ENCODE results near the gene FRMD1. TPM values are rescaled to one million over a fixed set of nuclear protein-coding genes. Genes with fewer than 3 reads are reported as not detected.

Gene FRMD1
- total RNA-seq, 2 experiments from 2014 or later = not detected

- Mint-ChIP-seq H3K27me3 (peaks cover 18% of the 10 kb centered on the region), H3K4me3 (no peak overlapping the region), H3K4me1 (peaks cover 10% of the 10 kb centered on the region), H3K27ac (no peak overlapping the region), H3K36me3 (ENCODE audit: low read depth) (peaks cover 2% of the 10 kb centered on the region), H3K9me3 (peaks cover 20% of the 10 kb centered on the region)
- ChIA-PET POLR2A (no interaction called here), CTCF (no interaction called here)
- DNase-seq = no peak
Measured at GRCh38 chr6:168038576-168039140, 40.4 kb downstream of the FRMD1 start.

GRCh38 chr6:168037856-168038255 is 41.2 kb downstream of the FRMD1 start:
- ChIA-PET POLR2A (no interaction called here), CTCF (no interaction called here)
- peaks cover 2% of the 10 kb centered on the region for H3K36me3 Mint-ChIP-seq (ENCODE audit: low read depth)
- no peak for DNase-seq
- H3K27me3 Mint-ChIP-seq = peaks cover 19% of the 10 kb centered on the region
- H3K4me1 Mint-ChIP-seq = peaks cover 10% of the 10 kb centered on the region
- H3K27ac Mint-ChIP-seq = no peak overlapping the region
- peaks cover 20% of the 10 kb centered on the region for H3K9me3 Mint-ChIP-seq
- H3K4me3 Mint-ChIP-seq = no peak overlapping the region

GRCh38 chr6:168037242-168037641 is 41.8 kb downstream of the FRMD1 start:
- Mint-ChIP-seq H3K4me3 (no peak overlapping the region), H3K27me3 (peaks cover 19% of the 10 kb centered on the region), H3K36me3 (ENCODE audit: low read depth) (peaks cover 2% of the 10 kb centered on the region), H3K9me3 (peaks cover 20% of the 10 kb centered on the region), H3K4me1 (peaks cover 10% of the 10 kb centered on the region), H3K27ac (no peak overlapping the region)
- DNase-seq = no peak
- POLR2A ChIA-PET = no interaction called here
- CTCF ChIA-PET = no interaction called here

- Mint-ChIP-seq H3K27ac (peak overlapping the region; percentile 78), H3K4me1 (peaks cover 10% of the 10 kb centered on the region), H3K27me3 (peaks cover 19% of the 10 kb centered on the region), H3K36me3 (ENCODE audit: low read depth) (peaks cover 2% of the 10 kb centered on the region), H3K4me3 (peak overlapping the region; percentile 65), H3K9me3 (peaks cover 17% of the 10 kb centered on the region)
- DNase-seq = no peak
- ChIA-PET CTCF (no interaction called here), POLR2A (no interaction called here)
Measured at GRCh38 chr6:168035661-168036545, 43.1 kb downstream of the FRMD1 start.

- POLR2A ChIA-PET = no interaction called here
- DNase-seq = no peak
- peaks cover 19% of the 10 kb centered on the region for H3K27me3 Mint-ChIP-seq
- H3K4me3 Mint-ChIP-seq = peak overlapping the region; percentile 65
- H3K27ac Mint-ChIP-seq = no peak overlapping the region
- peaks cover 17% of the 10 kb centered on the region for H3K9me3 Mint-ChIP-seq
- CTCF ChIA-PET = no interaction called here
- H3K36me3 Mint-ChIP-seq (ENCODE audit: low read depth) = peaks cover 2% of the 10 kb centered on the region
- peaks cover 10% of the 10 kb centered on the region for H3K4me1 Mint-ChIP-seq
Measured at GRCh38 chr6:168035098-168035660, 43.8 kb downstream of the FRMD1 start.

- Mint-ChIP-seq H3K4me3 (no peak overlapping the region), H3K4me1 (peaks cover 10% of the 10 kb centered on the region), H3K27ac (no peak overlapping the region), H3K9me3 (peaks cover 12% of the 10 kb centered on the region), H3K27me3 (peaks cover 19% of the 10 kb centered on the region), H3K36me3 (ENCODE audit: low read depth) (peaks cover 2% of the 10 kb centered on the region)
- no peak for DNase-seq
- ChIA-PET CTCF (no interaction called here), POLR2A (no interaction called here)
Measured at GRCh38 chr6:168034537-168034936, 44.5 kb downstream of the FRMD1 start.

- H3K36me3 Mint-ChIP-seq (ENCODE audit: low read depth) = peaks cover 2% of the 10 kb centered on the region
- CTCF ChIA-PET = no interaction called here
- no peak overlapping the region for H3K27ac Mint-ChIP-seq
- POLR2A ChIA-PET = no interaction called here
- no peak for DNase-seq
- peaks cover 9% of the 10 kb centered on the region for H3K9me3 Mint-ChIP-seq
- peaks cover 10% of the 10 kb centered on the region for H3K4me1 Mint-ChIP-seq
- H3K27me3 Mint-ChIP-seq = peaks cover 19% of the 10 kb centered on the region
- no peak overlapping the region for H3K4me3 Mint-ChIP-seq
Measured at GRCh38 chr6:168033791-168034190, 45.2 kb downstream of the FRMD1 start.

- H3K36me3 Mint-ChIP-seq (ENCODE audit: low read depth) = no peaks in the 10 kb centered on the region
- ChIA-PET POLR2A (no interaction called here), CTCF (no interaction called here)
- no peak overlapping the region for H3K4me3 Mint-ChIP-seq
- peaks cover 7% of the 10 kb centered on the region for H3K9me3 Mint-ChIP-seq
- no peak overlapping the region for H3K27ac Mint-ChIP-seq
- peaks cover 21% of the 10 kb centered on the region for H3K27me3 Mint-ChIP-seq
- H3K4me1 Mint-ChIP-seq = peaks cover 10% of the 10 kb centered on the region
- no peak for DNase-seq
Measured at GRCh38 chr6:168032005-168032760, 46.8 kb downstream of the FRMD1 start.

- Mint-ChIP-seq H3K27me3 (peaks cover 21% of the 10 kb centered on the region), H3K36me3 (ENCODE audit: low read depth) (no peaks in the 10 kb centered on the region), H3K9me3 (peaks cover 5% of the 10 kb centered on the region), H3K4me1 (peaks cover 8% of the 10 kb centered on the region), H3K4me3 (no peak overlapping the region), H3K27ac (no peak overlapping the region)
- no peak for DNase-seq
- ChIA-PET CTCF (no interaction called here), POLR2A (no interaction called here)
Measured at GRCh38 chr6:168031411-168031971, 47.5 kb downstream of the FRMD1 start.

GRCh38 chr6:168030908-168031307 is 48.1 kb downstream of the FRMD1 start:
- Mint-ChIP-seq H3K27ac (no peak overlapping the region), H3K36me3 (ENCODE audit: low read depth) (no peaks in the 10 kb centered on the region), H3K27me3 (peaks cover 22% of the 10 kb centered on the region), H3K9me3 (peaks cover 4% of the 10 kb centered on the region), H3K4me1 (peaks cover 4% of the 10 kb centered on the region), H3K4me3 (no peak overlapping the region)
- DNase-seq = no peak
- ChIA-PET POLR2A (no interaction called here), CTCF (no interaction called here)

GRCh38 chr6:168030218-168030746 is 48.7 kb downstream of the FRMD1 start:
- no peak overlapping the region for H3K27ac Mint-ChIP-seq
- CTCF ChIA-PET = no interaction called here
- no peak for DNase-seq
- no peaks in the 10 kb centered on the region for H3K36me3 Mint-ChIP-seq (ENCODE audit: low read depth)
- no peak overlapping the region for H3K4me3 Mint-ChIP-seq
- peaks cover 4% of the 10 kb centered on the region for H3K9me3 Mint-ChIP-seq
- H3K27me3 Mint-ChIP-seq = peaks cover 19% of the 10 kb centered on the region
- POLR2A ChIA-PET = no interaction called here
- no peaks in the 10 kb centered on the region for H3K4me1 Mint-ChIP-seq

- Mint-ChIP-seq H3K4me1 (no peaks in the 10 kb centered on the region), H3K9me3 (peaks cover 4% of the 10 kb centered on the region), H3K27me3 (peaks cover 12% of the 10 kb centered on the region), H3K36me3 (ENCODE audit: low read depth) (no peaks in the 10 kb centered on the region), H3K27ac (no peak overlapping the region), H3K4me3 (no peak overlapping the region)
- no peak for DNase-seq
- ChIA-PET CTCF (no interaction called here), POLR2A (no interaction called here)
Measured at GRCh38 chr6:168029459-168030217, 49.4 kb downstream of the FRMD1 start.

Measured in activated CD4-positive, alpha-beta memory T cell treated with anti-CD3 and anti-CD28 coated beads, Interleukin-2, amount 10 ng/mL, durations not matched to agents 7 days and 5 days (primary cell).